Aorta (tissue), 5 donors: Measurements from ENCODE around the gene ATG9B. TPM values are rescaled to one million over a fixed set of nuclear protein-coding genes. Genes with fewer than 3 reads are reported as not detected.

Source experiments
- ATAC-seq: fragments of 200-7000 bp; cut with Tn5 transposase; one replicate; pipeline ENCODE4 v1.9.1; 2022; ENCODE audit warnings: moderate library complexity; ENCODE audit not compliant: low FRiP score
- DNase-seq, 2 donors: peaks; one replicate each; pipeline ENCODE4 v3.0.0-alpha.2; 2020
- H3K27ac ChIP-seq, 2 donors: one replicate each; pipeline ENCODE4 v1.5.1; 2013; ENCODE audit warnings: low read length in 2 of 2, mild to moderate bottlenecking in 2 of 2, moderate library complexity in 2 of 2, control low read depth in 1 of 2, inconsistent platforms in 1 of 2, low read depth in 1 of 2
- H3K27me3 ChIP-seq, 2 donors: one replicate each; pipeline ENCODE4 v1.6.1; 2013; ENCODE audit warnings: control low read depth in 1 of 2, low read length in 1 of 2, mild to moderate bottlenecking in 1 of 2, moderate library complexity in 1 of 2; ENCODE audit not compliant: insufficient read depth in 2 of 2, control insufficient read depth in 1 of 2
- H3K36me3 ChIP-seq, 2 donors: one replicate each; pipeline ENCODE4 v1.6.1; 2013; ENCODE audit warnings: control low read depth in 1 of 2, low read length in 1 of 2, mild to moderate bottlenecking in 1 of 2; ENCODE audit not compliant: insufficient read depth in 2 of 2, control insufficient read depth in 1 of 2
- H3K4me1 ChIP-seq, 2 donors: one replicate each; pipeline ENCODE4 v1.6.1; 2013; ENCODE audit warnings: low read length in 2 of 2, control low read depth in 1 of 2, mild to moderate bottlenecking in 1 of 2, moderate library complexity in 1 of 2; ENCODE audit not compliant: insufficient read depth in 2 of 2, control insufficient read depth in 1 of 2
- H3K4me3 ChIP-seq, 2 donors: one replicate each; pipeline ENCODE4 v1.5.1; 2013; ENCODE audit warnings: low read length in 2 of 2, control low read depth in 1 of 2, mild to moderate bottlenecking in 1 of 2
- H3K9me3 ChIP-seq: one replicate; pipeline ENCODE4 v1.6.1; 2013; ENCODE audit warnings: mild to moderate bottlenecking, low read length; ENCODE audit not compliant: control insufficient read depth
- WGBS, 2 donors: extraction: QIAGEN DNeasy Blood & Tissue Kit; methylation state at CpG; one replicate each; pipeline ENCODE4 v1.1.7; 2013; 5-methylcytosine and 5-hydroxymethylcytosine counted together
- intact Hi-C, 2 donors: fragments of 100-400 bp; cut with DNase I; formaldehyde crosslinking; loops; one replicate each; pipeline versions ENCODE4 v1.14.2 to v1.15.0; 2022
- polyA plus RNA-seq, 2 donors: library from polyadenylated mRNA; stranded (reverse); fragments of 200-250 nt; gene quantifications; one replicate each; pipeline ENCODE4 v1.2.3, GENCODE V29; 2013
- total RNA-seq, 2 donors: library from RNA; stranded (reverse); fragmentation: NEBNext Ultra II Directional; extraction: Animal tissue kit (Norgen Biotek cat#: 25700); gene quantifications; one replicate each; pipeline ENCODE4 v1.2.1, GENCODE V29; 2021
- donor health status: healthy with polysubstance abuse.
- donor health status: Bipolar disorder and iron deficiency.
- donor health status: DM: no; HTN: no; CAD: no.
- donor health status: DM: no; HTN: no; CAD: no.
- donor health status: DM: yes; HTN: yes; CAD: no.

ATG9B gene
- total and polyA plus RNA-seq, 4 donors, result 0.12 TPM; not detected in 3

GRCh38 chr7:150965273-150965830 lies 58.9 kb downstream of the ATG9B start:
- no peak overlapping the region for H3K4me3 ChIP-seq
- DNase-seq (no peak), ATAC-seq (no peak)
- H3K27me3 ChIP-seq, result peaks cover 0 to 2% of the 10 kb centered on the region in 2 donors
- H3K9me3 ChIP-seq, result no peaks in the 10 kb centered on the region
- intact Hi-C loops, result loop anchor here in 1 of 2 donors (5.0 kb wide), 1 partner anchor 147 kb away; no protein-coding TSS in a partner anchor
- H3K27ac ChIP-seq, result no peak overlapping the region
- 82 to 84% methylated on average over 16 of the region's 16 CpGs for whole genome bisulfite sequencing, 2 donors
- H3K4me1 ChIP-seq, result no peaks in the 10 kb centered on the region
- no peaks in the 10 kb centered on the region for H3K36me3 ChIP-seq

Other genes with a start within 250 kb of the ATG9B start
- gene TMEM176B, start 224.1 kb downstream of the ATG9B start, total RNA-seq, result 10 to 100 TPM; 34.3 to 85.5 TPM
- 10 to 100 TPM in 1 of 2 donors, 1 to 10 TPM in 1; 6.5 to 26.8 TPM for gene TMEM176B, start 224.1 kb downstream of the ATG9B start, polyA plus RNA-seq
- 10 to 100 TPM; 30.7 to 77.7 TPM for gene TMEM176A, start 223.7 kb downstream of the ATG9B start, total RNA-seq
- gene TMEM176A, start 223.7 kb downstream of the ATG9B start, polyA plus RNA-seq, result 10 to 100 TPM in 1 of 2 donors, 1 to 10 TPM in 1; 3.7 to 43.3 TPM
- gene AOC1, start 172.0 kb downstream of the ATG9B start, total RNA-seq, result under 1 TPM in 1 of 2 donors, not detected in 1; 0.72 TPM
- 10 to 100 TPM in 1 of 2 donors, under 1 TPM in 1; 0.23 to 17.9 TPM for gene AOC1, start 172.0 kb downstream of the ATG9B start, polyA plus RNA-seq
- 1 to 10 TPM in 1 of 2 donors, under 1 TPM in 1; 0.65 to 2.4 TPM for gene KCNH2, start 46.2 kb downstream of the ATG9B start, total RNA-seq
- gene KCNH2, start 46.2 kb downstream of the ATG9B start, polyA plus RNA-seq, result under 1 TPM; 0.23 to 0.63 TPM
- gene NOS3, start 33.5 kb downstream of the ATG9B start, total RNA-seq, result 10 to 100 TPM; 28.1 to 32.4 TPM
- gene NOS3, start 33.5 kb downstream of the ATG9B start, polyA plus RNA-seq, result 10 to 100 TPM in 1 of 2 donors, under 1 TPM in 1; 0.63 to 17.3 TPM
- 10 to 100 TPM; 18.7 to 30.8 TPM for gene ABCB8, start 4.0 kb upstream of the ATG9B start, total RNA-seq
- gene ABCB8, start 4.0 kb upstream of the ATG9B start, polyA plus RNA-seq, result 10 to 100 TPM in 1 of 2 donors, 1 to 10 TPM in 1; 5.5 to 39.7 TPM
- gene ASIC3, start 24.0 kb upstream of the ATG9B start, total RNA-seq, result 1 to 10 TPM; 1.7 to 2.9 TPM
- gene ASIC3, start 24.0 kb upstream of the ATG9B start, polyA plus RNA-seq, result 1 to 10 TPM in 1 of 2 donors, not detected in 1; 7.1 TPM
- 1 to 10 TPM; 4.1 to 6.6 TPM for gene CDK5, start 33.4 kb upstream of the ATG9B start, total RNA-seq
- gene CDK5, start 33.4 kb upstream of the ATG9B start, polyA plus RNA-seq, result 1 to 10 TPM; 6.0 to 8.9 TPM
- gene SLC4A2, start 35.1 kb upstream of the ATG9B start, total RNA-seq, result 100 to 1,000 TPM; 118 to 128 TPM
- gene SLC4A2, start 35.1 kb upstream of the ATG9B start, polyA plus RNA-seq, result 100 to 1,000 TPM in 1 of 2 donors, 10 to 100 TPM in 1; 37.1 to 215 TPM
- gene FASTK, start 56.3 kb upstream of the ATG9B start, total RNA-seq, result 10 to 100 TPM; 45.6 to 56.6 TPM
- gene FASTK, start 56.3 kb upstream of the ATG9B start, polyA plus RNA-seq, result 100 to 1,000 TPM in 1 of 2 donors, 10 to 100 TPM in 1; 58.4 to 216 TPM
- gene TMUB1, start 59.0 kb upstream of the ATG9B start, total RNA-seq, result 10 to 100 TPM; 32.7 to 33.9 TPM
- 10 to 100 TPM; 19.0 to 72.4 TPM for gene TMUB1, start 59.0 kb upstream of the ATG9B start, polyA plus RNA-seq
- 100 to 1,000 TPM in 1 of 2 donors, 10 to 100 TPM in 1; 60.6 to 115 TPM for gene AGAP3, start 62.0 kb upstream of the ATG9B start, total RNA-seq
- gene AGAP3, start 62.0 kb upstream of the ATG9B start, polyA plus RNA-seq, result 100 to 1,000 TPM in 1 of 2 donors, 10 to 100 TPM in 1; 21.5 to 105 TPM
- not detected for gene GBX1, start 143.2 kb upstream of the ATG9B start, total RNA-seq
- not detected for gene GBX1, start 143.2 kb upstream of the ATG9B start, polyA plus RNA-seq
- not detected for gene ASB10, start 162.8 kb upstream of the ATG9B start, total RNA-seq
- not detected for gene ASB10, start 162.8 kb upstream of the ATG9B start, polyA plus RNA-seq
- 1 to 10 TPM in 1 of 2 donors, not detected in 1; 2.2 TPM for gene H2BK1, start 186.0 kb upstream of the ATG9B start, total RNA-seq
- gene H2BK1, start 186.0 kb upstream of the ATG9B start, polyA plus RNA-seq, result not detected
- 10 to 100 TPM; 15.8 to 25.8 TPM for gene ABCF2, start 202.7 kb upstream of the ATG9B start, total RNA-seq
- 10 to 100 TPM; 14.3 to 15.9 TPM for gene ABCF2, start 202.7 kb upstream of the ATG9B start, polyA plus RNA-seq
- 10 to 100 TPM; 49.1 to 51.6 TPM for gene CHPF2, start 208.0 kb upstream of the ATG9B start, total RNA-seq
- gene CHPF2, start 208.0 kb upstream of the ATG9B start, polyA plus RNA-seq, result 10 to 100 TPM in 1 of 2 donors, 1 to 10 TPM in 1; 7.8 to 53.5 TPM
- gene SMARCD3, start 224.2 kb upstream of the ATG9B start, total RNA-seq, result 10 to 100 TPM; 52.4 to 84.4 TPM
- gene SMARCD3, start 224.2 kb upstream of the ATG9B start, polyA plus RNA-seq, result 100 to 1,000 TPM in 1 of 2 donors, 10 to 100 TPM in 1; 48.5 to 182 TPM